GM19324 (cell line): ENCODE results near the gene WDCP.
"Not testable (repeated sequence)": the region's sequence is repeated elsewhere in the genome, so short reads cannot be mapped to it uniquely, and the experiment has no call there.

Source experiments
- ATAC-seq: cut with Tn5 transposase; IDR thresholded peaks from one replicate; pipeline ENCODE4 v1.9.1; 2021; ENCODE audit warnings: mild to moderate bottlenecking, moderate library complexity; ENCODE audit not compliant: unreplicated experiment, low FRiP score

Gene WDCP

GRCh38 chr2:24065341-24065740 lies 18.1 kb upstream of the WDCP start:
- no peak for ATAC-seq

GRCh38 chr2:24058564-24059271 lies 11.5 kb upstream of the WDCP start:
- no peak for ATAC-seq

GRCh38 chr2:24055750-24056149 lies 8.6 kb upstream of the WDCP start:
- ATAC-seq = no peak

GRCh38 chr2:24054366-24055010 lies 7.3 kb upstream of the WDCP start:
- ATAC-seq = no peak

- ATAC-seq = no peak
These were observed 5.8 kb upstream of the WDCP start for GRCh38 chr2:24052951-24053350.

GRCh38 chr2:24051833-24052232 lies 4.6 kb upstream of the WDCP start:
- ATAC-seq = no peak

- ATAC-seq = no peak
These were observed 3.1 kb upstream of the WDCP start for GRCh38 chr2:24050041-24050979.

GRCh38 chr2:24049485-24050021 lies 2.4 kb upstream of the WDCP start, which contains the start of gene FKBP1B:
Gene FKBP1B, plus strand, starts transcription at chr2:24049741. Its CDS starts 109 bp downstream, at chr2:24049850.
- ATAC-seq = no peak

- ATAC-seq = no peak
These were observed 1.7 kb upstream of the WDCP start for GRCh38 chr2:24048769-24049484.

GRCh38 chr2:24047703-24048033 lies 477 bp upstream of the WDCP start:
- no peak for ATAC-seq

- no peak for ATAC-seq
These were observed 627 bp downstream of the WDCP start for GRCh38 chr2:24046599-24046929.

GRCh38 chr2:24045511-24046508 lies 1.4 kb downstream of the WDCP start:
- ATAC-seq = no peak

GRCh38 chr2:24043133-24043532 lies 4.1 kb downstream of the WDCP start:
- ATAC-seq = not testable (repeated sequence)

GRCh38 chr2:24040511-24040910 lies 6.7 kb downstream of the WDCP start:
- no peak for ATAC-seq

- no peak for ATAC-seq
These were observed 8.2 kb downstream of the WDCP start for GRCh38 chr2:24038786-24039499.

- ATAC-seq = no peak
These were observed 21.0 kb downstream of the WDCP start for GRCh38 chr2:24026233-24026632.

- no peak for ATAC-seq
These were observed 22.1 kb downstream of the WDCP start for GRCh38 chr2:24024996-24025663.

- ATAC-seq = no peak
These were observed 23.2 kb downstream of the WDCP start for GRCh38 chr2:24024018-24024417.
